A172 (cell line): Measurements from ENCODE around the gene KCNN2. TPM values are rescaled to one million over a fixed set of nuclear protein-coding genes. Genes with fewer than 3 reads are reported as not detected.
A peak's percentile ranks its signal among the peaks of the same experiment; 100 is the strongest.

Source experiments
- DNase-seq: peaks from one replicate; pipeline ENCODE4 v3.0.0-alpha.2; 2015; ENCODE audit warnings: low spot score
- total RNA-seq: library from RNA; depleted of rRNA; stranded (reverse); fragments of >200 nt; shearing (Covaris generic); gene quantifications from 2 replicates; pipeline ENCODE4 v1.2.3, GENCODE V29; 2014

KCNN2 gene
- total RNA-seq, 1 experiment from 2014 or later: not detected

DNA sequence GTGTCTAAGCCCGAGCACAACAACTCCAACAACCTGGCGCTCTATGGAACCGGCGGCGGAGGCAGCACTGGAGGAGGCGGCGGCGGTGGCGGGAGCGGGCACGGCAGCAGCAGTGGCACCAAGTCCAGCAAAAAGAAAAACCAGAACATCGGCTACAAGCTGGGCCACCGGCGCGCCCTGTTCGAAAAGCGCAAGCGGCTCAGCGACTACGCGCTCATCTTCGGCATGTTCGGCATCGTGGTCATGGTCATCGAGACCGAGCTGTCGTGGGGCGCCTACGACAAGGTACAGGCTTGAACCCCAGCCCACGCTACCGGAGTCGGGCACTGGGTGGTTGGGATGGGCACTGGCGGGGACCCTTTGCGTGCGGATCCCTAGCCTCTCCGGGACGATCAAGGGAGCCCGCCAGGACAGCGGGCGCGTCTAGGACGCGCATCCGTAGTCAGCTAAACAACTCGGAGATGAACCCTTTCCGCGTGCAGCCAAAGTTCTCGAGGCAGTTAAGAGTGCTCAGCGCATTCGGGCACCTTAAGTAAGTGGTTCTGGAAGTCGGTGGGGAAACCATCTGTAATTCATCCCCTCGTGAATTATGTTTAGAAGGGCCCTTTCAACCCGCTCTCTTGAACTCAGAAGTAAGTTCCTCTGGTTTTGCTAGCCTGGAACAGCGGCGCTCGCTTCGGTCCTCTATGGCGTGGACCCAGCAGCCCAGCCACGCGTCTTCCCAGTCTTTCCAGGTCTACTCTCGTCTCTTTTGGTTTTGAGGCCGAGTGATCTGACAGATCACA lies 1.3 kb downstream of the KCNN2 start:
- no peak for DNase-seq

DNA sequence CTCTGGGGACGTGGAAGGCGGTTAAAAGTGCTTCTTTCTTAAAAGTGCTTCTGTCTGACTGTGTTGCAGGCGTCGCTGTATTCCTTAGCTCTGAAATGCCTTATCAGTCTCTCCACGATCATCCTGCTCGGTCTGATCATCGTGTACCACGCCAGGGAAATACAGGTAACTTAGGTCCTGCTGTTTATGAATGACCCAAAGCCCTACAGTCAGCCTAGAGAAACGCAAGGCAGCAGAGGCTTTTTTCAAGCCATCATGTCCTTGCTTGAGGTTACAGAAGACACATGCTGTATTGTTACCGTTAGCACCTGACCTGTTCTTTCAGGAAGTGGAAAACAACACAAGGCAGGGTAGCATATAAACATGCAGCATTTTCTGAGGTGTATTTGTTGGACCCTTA lies 2.0 kb downstream of the KCNN2 start:
- no peak for DNase-seq

DNA sequence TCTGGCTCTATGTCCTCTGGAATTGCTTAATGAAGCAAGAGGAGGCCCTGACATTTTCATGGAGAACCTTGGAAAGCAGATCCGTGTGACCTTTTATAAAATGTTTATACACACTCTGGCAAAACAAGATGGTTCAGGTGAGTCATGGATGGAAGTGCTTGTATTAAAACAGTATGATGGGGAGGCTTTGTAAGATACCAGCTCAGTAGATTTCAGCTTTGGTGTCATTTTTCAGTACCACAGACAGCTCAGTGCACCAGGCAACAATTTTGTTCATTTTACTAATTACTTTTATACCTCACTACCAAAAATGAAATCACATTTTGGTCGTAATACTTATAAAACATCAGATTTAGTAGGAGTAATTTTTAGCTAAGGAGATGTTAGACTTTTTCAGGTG lies 5.2 kb downstream of the KCNN2 start:
- peak; percentile 48 for DNase-seq

DNA sequence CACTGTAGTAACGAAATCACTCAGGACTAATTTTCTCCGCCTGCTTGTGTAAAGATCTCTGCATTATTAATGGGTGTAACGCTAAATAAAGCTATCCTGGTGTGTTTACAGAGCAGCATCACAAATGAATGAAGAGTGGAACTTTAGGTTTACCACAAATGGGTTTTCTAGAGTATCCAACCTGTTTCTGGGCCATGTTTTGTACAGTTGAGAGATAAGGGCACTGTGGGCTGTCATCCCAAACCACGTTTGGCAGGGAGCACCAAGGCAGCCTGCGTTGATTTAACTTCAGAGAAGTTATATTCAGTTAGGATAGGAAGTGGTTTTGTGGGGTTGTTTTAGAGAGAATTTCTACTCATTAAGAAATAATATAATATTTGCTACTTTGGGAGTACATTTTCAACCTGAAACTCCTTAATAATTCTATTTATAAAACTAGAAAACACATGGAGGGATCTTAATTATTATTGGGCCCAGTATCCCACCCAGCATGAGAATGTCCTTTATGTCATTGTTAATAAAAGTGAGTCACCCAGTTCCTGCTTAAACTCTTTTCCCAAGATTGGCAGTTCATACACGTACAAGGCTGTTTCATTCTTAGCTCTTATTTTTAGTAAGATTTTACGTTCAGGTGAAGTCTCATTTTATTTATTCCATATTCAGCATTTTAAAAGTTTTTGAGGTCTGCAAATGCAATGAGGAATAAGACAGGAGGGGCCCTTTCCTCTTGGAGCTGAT lies 8.0 kb downstream of the KCNN2 start:
- no peak for DNase-seq

DNA sequence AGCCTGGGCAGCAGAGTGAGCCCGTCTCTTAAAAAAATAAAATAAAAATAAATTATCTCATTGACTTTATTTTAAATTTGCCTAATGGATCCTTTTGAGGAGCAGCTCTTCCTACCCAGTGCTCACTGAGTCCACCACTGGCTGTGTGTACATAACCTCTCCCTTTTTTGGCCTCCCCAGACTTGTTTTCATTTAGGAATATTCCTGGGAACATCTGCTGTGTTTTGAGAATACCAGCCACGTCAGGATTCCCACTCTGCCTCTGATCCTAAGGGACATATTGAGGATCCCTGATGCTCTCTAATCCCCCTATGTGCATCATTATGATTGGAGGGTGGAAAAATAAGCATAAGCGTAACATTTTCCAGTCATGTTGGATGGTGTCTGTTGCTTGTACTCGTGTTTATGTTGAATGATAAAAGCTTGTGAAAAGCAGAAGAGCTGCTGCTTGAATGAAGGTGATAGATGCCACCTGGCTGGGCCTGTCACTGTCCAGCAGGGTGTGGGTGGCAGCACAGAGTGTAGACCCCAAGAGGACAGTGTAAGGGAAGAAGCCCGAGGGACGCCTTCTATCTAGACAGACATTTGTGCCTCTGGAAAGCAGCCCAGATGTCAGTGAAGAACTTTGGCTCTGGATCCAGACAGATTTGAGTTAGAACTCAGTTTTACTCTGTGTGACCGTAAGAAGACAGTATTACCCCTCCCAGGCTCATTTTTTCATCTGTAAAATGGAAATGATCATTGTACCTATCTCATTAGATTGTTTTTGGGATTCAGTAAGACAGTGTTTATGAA lies 15.4 kb downstream of the KCNN2 start:
- DNase-seq: no peak

DNA sequence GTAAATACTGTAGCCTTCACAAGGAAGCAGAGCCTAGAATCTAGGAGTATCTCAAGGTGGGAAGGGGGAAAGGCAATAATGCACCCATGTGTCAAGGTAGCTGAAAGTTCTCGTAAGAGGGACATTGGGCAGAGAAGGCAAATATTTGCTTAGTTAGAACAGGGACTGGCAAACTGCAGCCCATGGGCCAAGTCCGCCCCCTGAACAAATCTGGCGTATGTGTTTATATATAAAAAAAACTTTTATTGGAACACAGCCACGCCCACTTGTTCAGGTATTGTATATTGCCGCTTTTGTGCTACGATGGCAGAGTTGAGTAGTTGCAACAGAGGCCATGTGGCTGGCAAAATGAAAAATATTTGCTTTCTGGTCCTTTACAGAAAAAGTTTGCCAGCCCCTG lies 16.1 kb downstream of the KCNN2 start:
- no peak for DNase-seq

DNA sequence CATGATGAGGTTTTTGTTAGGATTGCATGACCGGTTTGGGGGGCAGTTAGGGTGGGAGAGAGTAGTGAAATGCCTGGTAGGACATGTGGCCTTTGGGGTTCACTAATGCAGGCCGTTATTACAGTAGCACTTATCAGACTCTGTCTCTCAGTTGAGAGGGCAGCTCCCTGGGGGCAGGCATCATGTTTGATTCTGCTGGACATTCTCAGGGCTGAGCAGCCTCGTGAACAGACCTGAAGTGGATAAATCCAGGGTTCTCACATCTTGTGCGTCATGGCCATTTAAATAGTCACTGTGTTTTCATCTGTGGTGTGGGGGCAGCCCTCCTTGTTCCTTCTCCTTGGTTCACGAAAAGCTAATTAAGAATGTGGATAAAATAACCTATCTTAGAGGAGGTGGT lies 18.9 kb downstream of the KCNN2 start:
- no peak for DNase-seq

DNA sequence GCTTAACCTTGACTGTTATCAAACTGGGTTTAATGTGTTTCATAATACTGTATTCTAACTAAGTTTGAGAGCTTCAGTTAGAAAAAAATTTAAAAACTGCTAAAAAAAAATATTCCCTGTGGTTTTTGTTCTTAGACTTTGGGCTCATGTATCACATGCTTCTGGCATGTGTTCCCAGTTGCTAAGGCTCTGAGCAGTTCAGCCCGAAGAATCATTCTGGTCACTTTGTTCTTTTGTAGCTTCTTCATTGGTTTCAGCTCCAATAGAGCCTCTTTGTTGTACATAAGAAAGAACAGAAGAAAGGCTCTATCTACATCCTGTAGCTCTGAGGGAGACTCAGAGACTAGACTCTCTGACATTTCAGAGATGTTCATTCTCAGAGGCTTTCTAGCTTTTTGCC lies 25.6 kb downstream of the KCNN2 start:
- no peak for DNase-seq

DNA sequence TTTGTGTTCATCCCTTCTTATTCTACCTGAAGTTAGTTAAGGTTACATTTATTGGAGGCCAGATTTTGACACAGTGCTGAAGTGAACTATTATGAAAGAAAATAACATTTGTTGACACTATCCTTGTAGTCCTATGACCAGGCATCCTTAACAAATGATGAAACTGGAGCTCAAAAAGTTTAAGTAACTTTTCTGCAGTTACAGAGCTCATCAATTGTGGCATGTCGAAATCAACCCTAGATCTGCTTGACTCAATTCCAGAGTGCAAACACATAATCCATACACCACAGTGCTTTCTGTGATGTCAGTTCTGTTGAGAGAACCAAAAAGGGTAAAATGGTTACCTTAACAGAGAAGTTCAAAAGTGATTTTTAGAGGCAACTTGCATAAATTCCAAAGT lies 28.6 kb downstream of the KCNN2 start:
- DNase-seq: no peak

DNA sequence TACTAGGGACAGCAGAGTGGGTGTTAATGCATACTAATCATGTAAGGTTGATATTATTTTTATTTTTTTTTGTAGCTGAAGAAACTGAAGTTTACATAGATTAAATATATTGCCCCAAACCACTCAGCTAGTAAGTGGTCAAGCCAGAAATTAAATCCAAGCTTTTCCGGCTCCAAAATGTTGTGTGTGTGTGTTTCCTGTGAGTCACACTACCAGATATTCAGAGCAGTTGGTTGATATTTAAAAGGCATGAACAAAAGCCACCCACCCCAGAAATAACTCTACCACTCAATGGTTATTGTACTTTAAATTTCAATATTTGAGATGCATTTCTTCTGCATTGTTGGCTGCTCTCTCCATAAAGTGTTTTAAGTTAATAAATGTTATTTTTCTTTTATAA lies 29.5 kb downstream of the KCNN2 start:
- peak; percentile 22 for DNase-seq

DNA sequence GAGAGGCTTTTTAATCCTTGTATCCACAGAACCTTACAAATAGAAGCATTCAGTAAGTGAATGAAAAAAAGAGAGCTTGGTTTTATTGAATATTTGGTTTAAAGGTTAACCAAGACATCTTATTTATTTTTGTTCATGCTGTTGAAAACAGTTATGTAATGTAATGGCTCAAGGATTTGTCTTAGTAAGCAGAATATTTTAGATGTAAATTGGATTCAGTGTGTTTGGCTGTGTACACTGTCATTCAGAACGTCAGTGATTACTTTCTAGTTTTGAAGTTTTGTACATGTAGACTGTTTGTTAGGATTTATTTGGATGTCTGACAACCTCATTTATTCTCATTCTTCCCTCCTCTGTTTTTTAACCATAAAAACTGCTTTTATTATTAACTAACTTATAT lies 31.3 kb downstream of the KCNN2 start:
- no peak for DNase-seq

DNA sequence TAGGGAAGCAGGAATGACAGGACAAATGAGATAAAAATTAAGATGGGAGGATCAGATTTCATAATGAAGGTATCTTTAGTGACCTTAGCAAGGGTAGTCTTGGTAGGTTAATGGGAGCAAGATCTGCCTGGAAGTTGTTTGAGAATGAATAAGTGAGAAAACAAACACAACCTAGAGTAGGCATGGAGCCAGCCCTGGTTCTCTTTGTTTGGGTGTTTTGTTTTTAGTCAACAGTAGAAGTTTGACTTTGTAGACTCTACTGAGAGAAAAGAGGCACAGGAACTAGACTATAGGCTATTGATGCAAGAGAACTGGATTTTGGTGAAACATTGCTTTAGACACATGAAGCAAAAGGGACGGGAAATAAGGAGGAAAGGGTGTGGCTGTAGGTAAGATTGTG lies 40.3 kb downstream of the KCNN2 start:
- no peak for DNase-seq

DNA sequence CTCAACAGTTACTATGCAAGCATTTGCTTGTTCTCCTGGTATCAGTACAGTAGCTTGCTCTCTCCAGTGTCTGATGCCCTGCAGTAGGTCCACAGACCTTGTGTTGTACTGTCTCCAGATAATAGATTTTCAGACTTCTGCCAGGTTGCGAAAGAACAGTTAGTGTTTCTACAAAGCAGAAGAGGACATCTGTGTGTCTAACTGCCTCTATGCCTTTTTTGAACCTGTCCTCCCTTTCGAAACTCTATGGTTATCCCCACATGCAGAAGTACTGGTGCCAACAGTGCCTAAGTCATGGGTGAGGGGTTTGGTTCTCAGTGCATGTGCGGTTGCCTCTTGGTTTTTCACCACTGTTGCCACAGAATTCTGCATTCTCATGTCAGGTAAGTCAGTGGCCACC lies 45.9 kb downstream of the KCNN2 start:
- DNase-seq: no peak

DNA sequence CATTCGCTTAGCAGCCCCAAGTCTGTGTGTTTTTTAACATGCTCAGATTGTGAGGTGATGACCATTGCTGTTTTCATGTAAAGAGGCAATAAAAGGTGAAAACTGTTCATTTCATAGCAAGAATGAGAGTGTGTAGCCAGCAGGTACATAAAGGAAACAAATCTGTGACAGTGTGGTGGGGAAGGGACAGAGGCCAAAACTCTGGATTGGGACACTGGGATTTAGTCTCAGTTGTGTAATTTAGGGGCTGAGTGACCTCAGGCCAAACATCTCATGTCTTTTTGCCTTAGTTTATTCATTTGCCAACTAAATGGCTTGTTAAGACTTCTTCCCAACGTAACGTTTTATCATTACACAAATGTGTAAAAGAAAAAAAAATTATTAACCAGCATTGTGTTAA lies 47.0 kb downstream of the KCNN2 start:
- DNase-seq: no peak

DNA sequence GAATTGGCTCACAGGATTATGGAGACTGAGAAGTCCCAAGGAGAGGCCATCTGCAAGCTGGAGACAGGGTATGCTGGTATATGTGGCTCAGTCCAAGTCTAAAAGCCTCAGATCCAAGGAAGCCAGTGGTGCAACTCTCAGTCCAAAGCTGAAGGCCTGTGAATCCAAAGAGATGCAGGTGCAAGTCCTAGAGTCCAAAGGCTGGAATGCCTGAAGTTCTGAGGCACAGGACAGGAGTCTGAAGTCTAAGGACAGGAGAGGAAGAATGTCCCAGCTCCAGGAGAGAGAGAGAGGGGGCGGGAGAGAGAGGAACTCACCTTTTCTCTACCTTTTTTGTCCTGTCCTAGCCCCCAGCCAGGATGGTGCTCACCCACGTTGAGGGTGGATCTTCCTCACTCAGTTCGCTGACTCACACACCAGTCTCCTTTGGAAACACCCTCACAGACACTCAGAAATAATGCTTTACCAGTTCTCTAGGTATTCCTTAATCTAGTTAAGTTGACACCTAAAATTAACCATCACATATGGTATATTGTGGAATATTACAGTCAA lies 49.6 kb downstream of the KCNN2 start:
- DNase-seq: no peak

DNA sequence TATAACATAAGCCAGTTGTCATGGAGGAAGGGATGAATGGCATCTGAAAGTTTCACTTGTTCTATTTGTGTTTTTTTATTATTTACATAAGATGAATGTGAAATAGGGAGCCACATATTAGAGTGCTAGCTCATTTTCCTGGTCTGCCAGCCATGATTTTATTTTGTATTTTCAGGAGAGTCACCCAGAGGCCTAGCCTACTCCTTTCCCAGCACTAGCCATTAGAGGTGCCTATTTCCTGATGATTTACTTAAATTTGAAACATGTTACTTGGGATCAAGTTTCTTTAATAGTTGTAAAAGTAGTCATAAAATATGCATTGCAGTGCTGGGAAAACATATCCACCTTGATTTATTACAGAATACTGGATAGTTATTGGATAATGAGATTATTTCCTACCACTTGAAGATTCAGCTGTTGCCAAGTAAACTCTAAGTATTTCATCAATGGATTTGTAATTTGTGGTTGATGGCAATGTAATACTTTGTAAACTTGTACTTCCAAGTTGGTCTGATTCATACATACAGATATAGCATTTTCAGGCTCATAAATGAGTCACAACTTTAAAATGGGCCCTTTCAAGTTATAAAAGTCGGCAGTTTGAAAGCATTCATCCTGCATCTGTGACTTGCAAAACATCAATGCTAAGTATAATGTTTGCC lies 50.8 kb downstream of the KCNN2 start:
- DNase-seq: peak; percentile 76

DNA sequence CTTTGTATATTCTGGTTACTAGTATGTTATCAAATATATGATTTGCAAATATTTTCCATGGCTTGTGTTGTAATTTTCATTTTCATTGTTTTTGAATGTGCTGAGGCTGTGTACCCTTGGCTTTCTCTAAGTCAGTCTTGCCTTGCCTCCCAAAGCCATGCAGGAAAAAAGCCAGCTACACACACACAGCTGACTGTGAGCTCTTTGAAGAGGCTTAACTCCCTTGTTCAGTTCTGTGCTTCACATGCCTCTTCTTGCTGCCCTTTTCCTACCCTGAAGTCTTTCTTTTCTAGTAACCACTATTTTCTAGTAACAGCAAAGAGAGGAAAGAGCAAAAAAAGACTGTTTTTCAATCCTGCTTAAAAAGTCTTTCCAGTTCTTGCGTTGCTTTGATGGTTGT lies 53.9 kb downstream of the KCNN2 start:
- no peak for DNase-seq

DNA sequence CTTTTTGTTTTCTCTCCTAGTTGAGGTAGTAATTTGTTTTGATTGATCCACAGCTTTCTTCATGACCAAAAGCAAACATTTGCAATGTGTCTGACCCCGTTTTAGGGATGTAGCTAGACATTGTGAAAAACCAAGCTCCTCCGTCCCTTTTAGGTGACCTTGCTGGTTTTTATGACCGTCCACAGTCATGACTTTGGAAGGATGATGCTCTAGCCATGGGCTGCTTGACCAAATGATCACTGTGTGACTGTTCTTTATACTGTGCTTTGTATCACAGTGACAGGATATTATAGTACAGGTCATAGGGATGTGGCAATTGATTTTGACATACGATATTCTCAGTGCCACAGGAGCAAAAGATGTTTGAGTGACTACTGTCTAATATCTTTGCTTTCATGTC lies 54.4 kb downstream of the KCNN2 start:
- DNase-seq: no peak

DNA sequence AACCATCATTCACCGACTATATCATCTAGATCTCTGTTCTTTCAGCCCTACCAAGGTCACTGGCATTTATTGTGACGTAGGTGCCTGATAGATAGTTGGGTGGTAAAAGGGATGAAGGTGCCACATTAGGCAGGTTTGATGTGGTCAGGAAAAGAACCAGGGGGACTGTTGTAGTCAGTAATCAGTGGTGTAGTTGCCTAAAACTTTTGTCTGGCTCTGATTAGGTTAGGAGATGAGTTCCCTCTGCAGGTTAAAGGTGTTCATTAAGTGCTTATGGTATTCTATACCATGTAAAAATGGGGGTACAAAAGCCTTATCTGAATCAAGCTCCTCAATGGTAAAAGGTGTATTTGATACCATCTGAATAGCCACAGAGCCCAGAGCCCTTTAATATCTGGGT lies 55.6 kb downstream of the KCNN2 start:
- no peak for DNase-seq

DNA sequence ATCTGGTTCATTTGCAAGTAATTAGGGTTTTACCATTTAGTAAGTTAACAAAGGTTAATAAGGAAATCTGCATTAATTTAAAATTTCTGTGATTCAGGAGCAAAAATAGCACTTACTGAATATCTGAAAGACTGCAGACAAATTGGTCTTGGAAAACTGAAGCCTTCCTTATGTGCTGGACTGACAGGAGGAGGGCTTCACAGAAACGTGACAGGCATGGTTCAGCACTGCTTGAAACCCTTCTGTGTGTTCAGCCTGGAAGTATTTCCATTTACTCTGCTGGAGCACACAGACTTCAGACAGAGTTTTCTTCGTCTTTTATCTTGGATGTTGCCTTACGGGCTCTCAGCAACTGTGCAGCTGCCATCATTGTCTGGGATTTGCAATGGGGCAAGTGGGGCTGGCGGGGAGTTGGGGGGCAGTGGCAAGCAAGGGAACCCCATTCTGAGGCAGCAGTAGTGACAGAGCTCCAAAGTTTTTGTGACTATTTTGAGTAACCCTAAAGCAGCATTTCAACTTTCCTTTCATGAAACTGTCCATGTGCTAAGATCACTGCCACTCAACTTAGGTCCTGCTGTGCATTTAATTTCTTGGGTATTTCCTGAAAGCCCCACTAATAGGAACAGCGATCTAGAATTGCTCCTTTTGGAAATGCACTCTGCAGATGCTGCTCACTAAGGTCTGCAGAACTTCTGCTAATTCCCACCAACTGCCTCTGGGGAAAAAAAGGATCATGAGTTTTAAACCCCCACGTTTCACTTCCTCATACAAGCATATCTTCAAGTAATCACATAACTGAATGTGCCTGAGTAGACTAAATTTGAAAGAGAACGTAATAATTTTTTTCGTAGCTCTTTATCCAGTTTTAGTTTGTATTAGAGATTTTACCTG lies 56.6 kb downstream of the KCNN2 start:
- DNase-seq: no peak

DNA sequence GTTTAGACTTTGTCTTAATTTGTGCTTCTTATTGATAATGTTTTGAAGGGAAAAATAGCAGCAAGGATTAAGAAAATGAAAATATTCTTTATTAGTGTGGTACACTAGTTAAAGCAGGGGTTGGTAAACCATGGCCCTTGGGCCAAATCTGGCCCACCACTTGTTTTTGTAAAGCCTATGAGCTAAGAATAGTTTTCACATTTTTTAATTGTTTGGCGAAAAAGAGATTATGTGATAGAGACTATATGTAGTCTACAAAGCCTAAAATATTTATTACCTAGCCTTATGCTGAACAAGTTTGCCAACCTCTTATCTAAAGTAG lies 57.2 kb downstream of the KCNN2 start:
- no peak for DNase-seq
